ENCODE results near the gene SLC25A41. TPM values are rescaled to one million over a fixed set of nuclear protein-coding genes. Genes with fewer than 3 reads are reported as not detected.

The SLC25A41 gene
- total RNA-seq, 1 donor from 2014 or later = 1.8 TPM

DNA sequence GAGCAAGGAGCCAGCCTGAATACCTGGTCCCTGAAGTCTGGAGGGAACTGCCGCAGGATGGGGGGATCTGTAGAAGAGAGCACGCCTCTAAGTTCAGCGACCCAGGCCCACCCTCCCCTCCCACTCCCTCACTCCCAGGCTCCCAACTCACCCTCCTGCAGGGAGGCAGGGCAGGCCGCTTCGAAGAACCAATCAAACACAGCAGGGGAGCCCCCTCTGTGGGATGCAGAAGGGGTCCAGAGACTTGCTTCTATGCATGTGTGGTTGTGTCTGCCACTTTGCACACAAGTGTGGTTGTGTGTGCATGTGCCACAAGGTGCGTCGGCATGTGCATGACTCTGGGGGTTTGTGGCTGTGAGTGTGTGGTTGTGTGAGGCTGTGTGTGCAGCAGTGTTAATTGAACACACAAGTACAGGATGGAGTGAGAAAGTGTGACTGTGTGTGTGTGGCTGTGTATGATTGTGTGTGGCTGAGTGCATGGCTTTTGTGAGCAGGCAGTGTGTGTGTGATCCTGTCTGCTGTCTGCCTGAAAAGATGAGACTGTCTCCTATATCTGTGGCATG lies 46.4 kb upstream of the SLC25A41 start:
- no peak overlapping the region for H3K4me3 Mint-ChIP-seq
- H3K4me1 Mint-ChIP-seq = no peaks in the 10 kb centered on the region
- no peaks in the 10 kb centered on the region for H3K9me3 Mint-ChIP-seq
- TF ChIP-seq, protein P1, sequence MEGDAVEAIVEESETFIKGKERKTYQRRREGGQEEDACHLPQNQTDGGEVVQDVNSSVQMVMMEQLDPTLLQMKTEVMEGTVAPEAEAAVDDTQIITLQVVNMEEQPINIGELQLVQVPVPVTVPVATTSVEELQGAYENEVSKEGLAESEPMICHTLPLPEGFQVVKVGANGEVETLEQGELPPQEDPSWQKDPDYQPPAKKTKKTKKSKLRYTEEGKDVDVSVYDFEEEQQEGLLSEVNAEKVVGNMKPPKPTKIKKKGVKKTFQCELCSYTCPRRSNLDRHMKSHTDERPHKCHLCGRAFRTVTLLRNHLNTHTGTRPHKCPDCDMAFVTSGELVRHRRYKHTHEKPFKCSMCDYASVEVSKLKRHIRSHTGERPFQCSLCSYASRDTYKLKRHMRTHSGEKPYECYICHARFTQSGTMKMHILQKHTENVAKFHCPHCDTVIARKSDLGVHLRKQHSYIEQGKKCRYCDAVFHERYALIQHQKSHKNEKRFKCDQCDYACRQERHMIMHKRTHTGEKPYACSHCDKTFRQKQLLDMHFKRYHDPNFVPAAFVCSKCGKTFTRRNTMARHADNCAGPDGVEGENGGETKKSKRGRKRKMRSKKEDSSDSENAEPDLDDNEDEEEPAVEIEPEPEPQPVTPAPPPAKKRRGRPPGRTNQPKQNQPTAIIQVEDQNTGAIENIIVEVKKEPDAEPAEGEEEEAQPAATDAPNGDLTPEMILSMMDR (IDR thresholded peaks at IDR 0.05; ENCODE audit: unreplicated experiment) = no peak
- H3K27ac Mint-ChIP-seq = no peak overlapping the region
- peaks cover 40% of the 10 kb centered on the region for H3K27me3 Mint-ChIP-seq (ENCODE audit: low read depth)
- no peaks in the 10 kb centered on the region for H3K36me3 Mint-ChIP-seq
- no peak for DNase-seq (ENCODE audit: low spot score in 2 of 2, unreplicated experiment in 2 of 2)

DNA sequence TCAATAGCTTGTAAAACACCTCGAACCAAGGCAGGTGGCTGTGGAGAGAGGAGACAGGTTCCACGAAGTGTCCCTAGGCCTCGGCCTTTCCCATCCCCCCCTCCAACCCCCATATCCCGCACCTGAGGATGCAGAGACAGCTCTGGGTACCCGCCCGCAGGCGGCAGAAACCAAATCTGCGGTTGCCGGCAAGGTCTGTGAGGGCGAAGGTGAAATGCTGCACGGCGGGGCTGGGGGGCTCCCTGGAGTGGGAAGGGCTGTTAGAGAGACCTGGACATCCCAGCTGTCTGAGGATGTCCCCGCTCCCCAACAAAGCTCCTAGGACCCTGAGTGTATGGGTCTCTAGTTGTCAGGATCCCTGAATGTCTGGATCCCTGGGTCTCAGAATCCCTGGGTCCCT lies 45.3 kb upstream of the SLC25A41 start:
- TF ChIP-seq, protein P1 (IDR thresholded peaks at IDR 0.05; ENCODE audit: unreplicated experiment) = no peak
- no peaks in the 10 kb centered on the region for H3K4me1 Mint-ChIP-seq
- no peak overlapping the region for H3K4me3 Mint-ChIP-seq
- no peak for DNase-seq (ENCODE audit: low spot score in 2 of 2, unreplicated experiment in 2 of 2)
- no peaks in the 10 kb centered on the region for H3K9me3 Mint-ChIP-seq
- peaks cover 47% of the 10 kb centered on the region for H3K27me3 Mint-ChIP-seq (ENCODE audit: low read depth)
- no peaks in the 10 kb centered on the region for H3K36me3 Mint-ChIP-seq
- no peak overlapping the region for H3K27ac Mint-ChIP-seq

- Mint-ChIP-seq H3K4me3 (peak overlapping the region; percentile 56), H3K36me3 (no peaks in the 10 kb centered on the region), H3K27ac (no peak overlapping the region), H3K9me3 (no peaks in the 10 kb centered on the region), H3K4me1 (no peaks in the 10 kb centered on the region), H3K27me3 (ENCODE audit: low read depth) (peaks cover 51% of the 10 kb centered on the region)
- no peak for DNase-seq (ENCODE audit: low spot score in 2 of 2, unreplicated experiment in 2 of 2)
- TF ChIP-seq, protein P1 (IDR thresholded peaks at IDR 0.05; ENCODE audit: unreplicated experiment) = no peak
Measured at GRCh38 chr19:6476896-6477431, 43.4 kb upstream of the SLC25A41 start.

DNA sequence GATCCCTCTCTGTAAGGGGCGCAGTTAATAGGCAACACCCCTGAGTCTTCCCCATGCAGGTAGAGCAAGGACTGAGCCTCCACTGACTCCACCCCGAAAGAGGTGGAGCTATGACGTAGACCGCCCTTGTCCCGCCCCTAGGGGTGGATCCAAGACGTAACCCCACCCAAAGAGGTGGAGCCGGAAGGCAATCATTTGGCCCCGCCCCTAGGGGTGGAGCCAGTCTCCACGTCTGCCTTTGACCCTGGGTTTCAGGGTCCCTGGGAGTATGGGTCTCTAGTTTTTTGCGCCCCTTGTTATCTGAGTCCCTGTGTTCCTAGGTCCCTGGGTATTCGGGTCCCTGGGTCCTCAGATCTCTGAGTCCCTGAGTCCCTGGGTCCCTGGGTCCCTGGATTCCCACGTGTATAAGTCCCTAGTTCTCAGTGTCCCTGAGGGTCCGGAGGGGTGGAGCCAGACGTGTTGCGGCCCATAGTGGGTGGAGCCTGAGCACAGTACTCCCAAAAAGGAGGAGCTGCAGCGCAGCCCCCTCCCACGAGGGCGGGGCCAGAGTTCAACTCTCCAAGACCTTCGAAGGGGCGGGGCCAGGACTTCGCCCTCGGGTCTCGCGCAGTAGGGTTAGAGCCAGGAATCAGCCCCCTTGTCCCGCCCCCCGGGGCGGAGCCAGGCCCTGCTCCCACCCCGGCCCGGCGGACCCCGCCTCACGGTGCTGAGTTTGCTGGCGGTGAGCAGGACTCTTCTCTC lies 42.8 kb upstream of the SLC25A41 start:
- Mint-ChIP-seq H3K27me3 (ENCODE audit: low read depth) (peaks cover 50% of the 10 kb centered on the region), H3K4me3 (peak overlapping the region; percentile 56), H3K9me3 (no peaks in the 10 kb centered on the region), H3K27ac (no peak overlapping the region), H3K36me3 (no peaks in the 10 kb centered on the region), H3K4me1 (no peaks in the 10 kb centered on the region)
- TF ChIP-seq, protein P1 (IDR thresholded peaks at IDR 0.05; ENCODE audit: unreplicated experiment) = no peak
- peak; percentile 64 to 78 for DNase-seq (ENCODE audit: low spot score in 2 of 2, unreplicated experiment in 2 of 2)

DNA sequence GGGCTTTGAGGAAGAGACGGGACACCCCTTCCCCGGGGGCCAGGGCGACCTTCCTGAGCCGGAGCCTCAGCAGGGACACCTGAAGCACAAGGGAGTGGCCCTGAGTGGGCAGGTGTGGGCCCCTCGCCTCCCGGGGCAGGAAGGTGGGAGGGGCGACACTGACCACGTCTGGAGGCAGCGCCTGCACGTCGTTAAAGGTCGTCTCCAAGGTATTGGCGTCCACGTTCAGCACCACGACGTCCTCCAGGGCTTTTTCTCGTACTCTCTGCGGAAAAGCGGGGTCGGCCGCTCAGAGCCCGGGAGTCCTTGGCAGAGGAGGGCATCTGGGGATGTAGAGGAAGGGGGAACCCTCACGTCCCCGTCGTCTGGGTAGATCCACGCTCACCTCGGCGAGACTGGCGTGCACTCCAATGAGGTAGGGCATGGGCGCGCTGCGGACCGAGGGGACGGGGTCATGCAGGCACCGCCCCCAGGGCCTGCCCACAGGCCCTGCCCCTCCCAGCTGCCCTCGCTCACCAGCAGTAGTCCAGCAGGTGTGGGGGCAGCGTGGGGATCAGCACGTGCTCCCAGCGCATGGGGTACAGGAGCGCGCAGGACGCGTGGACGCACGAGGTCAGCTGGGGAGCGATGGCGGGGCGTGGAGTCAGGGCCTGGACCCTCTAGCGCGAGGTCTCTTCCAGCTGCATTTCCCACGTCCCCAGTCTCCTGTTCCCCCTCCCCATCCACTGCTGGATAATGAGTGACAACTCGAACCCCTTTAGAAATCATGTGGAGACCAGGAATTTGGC lies 42.0 kb upstream of the SLC25A41 start:
- H3K27me3 Mint-ChIP-seq (ENCODE audit: low read depth) = peaks cover 42% of the 10 kb centered on the region
- H3K4me3 Mint-ChIP-seq = peak overlapping the region; percentile 56
- no peaks in the 10 kb centered on the region for H3K36me3 Mint-ChIP-seq
- H3K9me3 Mint-ChIP-seq = no peaks in the 10 kb centered on the region
- peaks cover 1% of the 10 kb centered on the region for H3K4me1 Mint-ChIP-seq
- H3K27ac Mint-ChIP-seq = no peak overlapping the region
- TF ChIP-seq, protein P1 (IDR thresholded peaks at IDR 0.05; ENCODE audit: unreplicated experiment) = no peak
- no peak for DNase-seq (ENCODE audit: low spot score in 2 of 2, unreplicated experiment in 2 of 2)
